ENCODE measurements around the gene APOL5.

Gene APOL5

DNA sequence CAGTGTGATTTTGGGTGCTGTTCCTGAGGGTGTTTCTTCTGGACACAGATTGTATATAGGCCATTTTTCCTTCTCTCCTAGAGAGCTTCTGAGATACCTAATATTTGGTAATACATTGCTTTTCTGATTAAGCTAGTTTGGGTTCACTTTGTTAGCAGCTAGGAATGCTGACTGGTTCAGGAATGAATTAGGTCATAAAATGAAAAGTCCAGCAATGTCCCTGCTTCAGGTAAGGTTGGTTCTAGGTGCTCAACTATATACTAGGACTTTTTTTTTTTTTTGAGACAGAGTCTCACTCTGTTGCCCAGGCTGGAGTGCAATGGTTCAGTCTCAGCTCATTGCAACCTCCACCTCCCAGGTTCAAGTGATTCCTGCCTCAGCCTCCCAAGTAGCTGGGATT lies 32.9 kb upstream of the APOL5 start:
- TF ChIP-seq, protein P1, sequence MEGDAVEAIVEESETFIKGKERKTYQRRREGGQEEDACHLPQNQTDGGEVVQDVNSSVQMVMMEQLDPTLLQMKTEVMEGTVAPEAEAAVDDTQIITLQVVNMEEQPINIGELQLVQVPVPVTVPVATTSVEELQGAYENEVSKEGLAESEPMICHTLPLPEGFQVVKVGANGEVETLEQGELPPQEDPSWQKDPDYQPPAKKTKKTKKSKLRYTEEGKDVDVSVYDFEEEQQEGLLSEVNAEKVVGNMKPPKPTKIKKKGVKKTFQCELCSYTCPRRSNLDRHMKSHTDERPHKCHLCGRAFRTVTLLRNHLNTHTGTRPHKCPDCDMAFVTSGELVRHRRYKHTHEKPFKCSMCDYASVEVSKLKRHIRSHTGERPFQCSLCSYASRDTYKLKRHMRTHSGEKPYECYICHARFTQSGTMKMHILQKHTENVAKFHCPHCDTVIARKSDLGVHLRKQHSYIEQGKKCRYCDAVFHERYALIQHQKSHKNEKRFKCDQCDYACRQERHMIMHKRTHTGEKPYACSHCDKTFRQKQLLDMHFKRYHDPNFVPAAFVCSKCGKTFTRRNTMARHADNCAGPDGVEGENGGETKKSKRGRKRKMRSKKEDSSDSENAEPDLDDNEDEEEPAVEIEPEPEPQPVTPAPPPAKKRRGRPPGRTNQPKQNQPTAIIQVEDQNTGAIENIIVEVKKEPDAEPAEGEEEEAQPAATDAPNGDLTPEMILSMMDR (IDR thresholded peaks at IDR 0.05), result no peak

DNA sequence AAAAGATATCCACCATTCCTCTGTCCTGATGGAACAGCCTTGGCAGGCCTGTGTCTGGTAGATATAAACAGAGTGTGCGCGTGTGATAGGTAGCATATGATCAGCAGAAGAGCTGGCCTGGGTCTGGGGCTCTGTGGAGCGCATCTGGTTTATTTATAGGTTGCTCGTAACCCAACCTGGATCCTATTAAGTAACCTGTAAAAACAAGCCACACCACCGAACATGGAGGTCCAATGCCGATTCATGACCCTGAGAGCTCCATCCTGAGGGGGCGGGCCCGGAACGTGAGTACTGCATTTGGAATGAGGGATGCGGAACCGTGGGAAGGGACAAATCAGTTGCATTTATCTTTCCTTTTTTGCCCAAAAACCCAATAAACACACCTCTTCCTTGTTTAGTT lies 31.9 kb upstream of the APOL5 start:
- TF ChIP-seq, protein P1 (IDR thresholded peaks at IDR 0.05), result no peak

DNA sequence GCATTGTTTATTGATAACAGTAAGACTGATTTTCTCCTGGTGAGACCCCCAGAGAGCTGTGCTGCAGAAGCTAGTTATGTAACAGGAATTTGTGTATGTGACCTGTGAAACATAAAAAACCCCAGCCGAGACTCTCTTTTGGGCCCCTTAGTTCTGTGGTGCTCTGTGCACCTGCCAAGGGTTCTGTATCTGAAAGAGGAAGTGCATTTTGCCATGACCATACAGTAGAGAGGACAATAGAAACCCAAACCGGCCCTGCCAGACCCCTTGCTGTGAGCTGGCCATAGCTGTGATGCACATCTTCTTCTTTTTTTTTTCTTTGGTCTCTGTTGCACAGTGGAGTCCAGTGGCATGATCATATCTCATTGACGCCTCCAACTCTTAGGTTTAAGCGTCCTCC lies 31.4 kb upstream of the APOL5 start:
- TF ChIP-seq, protein P1 (IDR thresholded peaks at IDR 0.05), result no peak

DNA sequence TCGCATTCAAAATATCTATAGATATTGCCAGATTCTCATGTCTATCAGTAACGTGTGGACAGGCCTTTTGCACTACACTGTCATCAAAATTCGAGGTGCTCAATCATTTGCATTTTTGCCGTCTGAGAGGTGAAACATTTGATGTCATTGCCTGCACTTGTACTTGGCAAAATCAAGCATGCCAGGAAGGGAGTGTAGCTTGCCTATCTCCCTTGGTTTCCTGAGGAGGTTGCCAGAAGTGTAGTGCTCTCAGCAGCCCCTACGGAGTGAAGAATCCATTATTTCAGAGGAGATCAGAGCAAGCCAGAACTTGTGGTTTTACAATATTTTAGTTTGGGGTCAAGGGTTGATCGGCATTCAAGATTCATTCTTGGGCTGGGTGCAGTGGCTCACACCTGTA lies 30.2 kb upstream of the APOL5 start:
- TF ChIP-seq, protein P1 (IDR thresholded peaks at IDR 0.05), result no peak

DNA sequence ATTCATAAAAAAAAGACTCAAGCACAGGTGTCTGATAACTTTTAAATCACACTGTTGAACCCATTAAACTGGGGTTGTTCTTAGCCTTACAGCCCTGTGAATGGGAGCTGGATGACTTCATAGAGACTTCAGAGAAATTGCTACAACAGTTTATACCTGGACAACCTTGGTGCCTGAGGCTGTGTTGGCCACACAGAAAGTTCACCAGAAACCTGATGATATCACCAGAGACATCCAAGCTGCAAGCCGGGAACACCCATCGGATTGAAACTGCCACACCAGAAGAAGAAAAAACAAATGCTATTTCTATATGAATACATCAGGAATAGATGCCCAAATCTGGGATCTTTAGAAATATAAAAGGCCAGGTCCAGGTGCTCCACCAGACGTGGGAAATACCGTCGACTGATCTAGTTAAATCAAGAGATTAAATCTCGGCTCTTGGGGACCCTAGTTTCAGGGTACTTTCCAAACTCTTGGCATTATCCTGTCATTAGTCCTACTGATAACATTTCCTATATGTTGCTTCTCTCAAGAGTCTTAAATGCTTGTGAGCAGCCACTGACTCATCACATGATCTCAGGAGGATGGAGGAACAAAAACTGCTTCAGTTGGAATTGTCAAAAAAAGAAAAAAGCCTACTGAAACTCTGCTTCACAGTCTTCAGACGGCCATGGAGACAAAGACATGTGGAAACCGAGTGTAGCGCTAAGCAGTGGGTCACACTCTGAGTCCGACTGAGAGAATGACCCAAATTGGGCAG lies 28.6 kb upstream of the APOL5 start:
- TF ChIP-seq, protein P1 (IDR thresholded peaks at IDR 0.05), result no peak

DNA sequence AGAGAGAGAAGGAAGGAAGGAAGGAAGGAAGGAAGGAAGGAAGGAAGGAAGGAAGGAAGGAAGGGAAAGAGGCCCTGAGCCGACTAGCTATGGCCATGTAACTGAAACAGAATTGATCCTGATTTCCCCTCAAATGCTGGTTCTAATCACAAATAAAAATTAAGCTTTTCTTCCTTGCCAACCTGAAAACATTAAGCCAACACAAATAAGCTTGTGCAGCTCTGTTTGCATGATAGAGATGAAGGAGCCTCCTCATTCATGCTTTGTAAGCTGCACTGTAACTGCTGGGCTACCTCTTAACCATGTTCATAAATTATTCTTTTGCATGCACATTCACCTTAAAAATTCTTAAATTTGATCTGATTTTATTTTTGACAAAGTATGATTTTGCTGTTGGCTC lies 27.7 kb upstream of the APOL5 start:
- TF ChIP-seq, protein P1 (IDR thresholded peaks at IDR 0.05), result no peak

DNA sequence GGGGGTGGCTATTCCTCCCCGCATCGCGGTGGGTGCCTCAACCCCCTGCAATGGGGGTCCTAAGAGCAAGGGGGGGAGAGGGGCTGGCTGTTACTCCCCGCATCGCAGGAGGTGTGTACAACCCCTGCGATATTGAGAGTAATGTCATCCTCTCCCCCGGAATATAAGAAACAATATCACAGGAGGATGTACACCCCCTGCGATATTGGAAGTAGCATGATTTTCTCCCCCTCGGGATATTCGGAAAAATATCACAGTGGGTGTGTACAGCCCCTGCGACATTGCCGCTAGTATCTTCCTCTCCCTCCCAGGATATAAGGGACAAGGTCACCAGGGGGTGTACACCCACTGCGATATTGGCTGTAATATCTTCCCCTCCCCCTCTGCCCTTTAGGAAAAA lies 22.5 kb upstream of the APOL5 start:
- TF ChIP-seq, protein P1 (IDR thresholded peaks at IDR 0.05), result no peak

DNA sequence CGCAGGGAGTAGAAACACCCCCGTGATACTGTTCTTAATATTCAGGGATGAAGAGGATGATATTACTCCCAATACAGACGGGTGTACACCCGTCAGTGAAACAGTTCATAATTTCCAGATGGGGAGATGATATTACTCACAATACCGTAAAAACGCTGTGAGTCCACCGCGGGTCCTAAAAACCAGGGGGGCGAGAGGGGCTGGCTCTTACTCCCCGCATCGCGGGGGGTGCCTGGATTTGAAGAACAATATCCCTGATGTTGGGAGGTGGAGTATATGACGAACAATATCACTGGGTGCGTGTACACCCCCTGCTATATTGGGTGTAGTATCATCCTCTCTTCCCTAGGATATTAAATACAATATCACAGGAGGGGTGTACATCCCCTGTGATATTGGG lies 20.5 kb upstream of the APOL5 start:
- TF ChIP-seq, protein P1 (IDR thresholded peaks at IDR 0.05), result no peak

Measured in LNCAP (cell line).